IPS-18a (cell line): ENCODE data around the gene POLRMT.
A peak's percentile ranks its signal among the peaks of the same experiment; 100 is the strongest.

Source experiments
- H3K27ac ChIP-seq: one replicate; pipeline ENCODE4 v1.5.1; 2013; ENCODE audit warnings: low read length
- H3K27me3 ChIP-seq: one replicate; pipeline ENCODE4 v1.6.1; 2013; ENCODE audit warnings: mild to moderate bottlenecking, low read length; ENCODE audit not compliant: control insufficient read depth, insufficient read depth
- H3K36me3 ChIP-seq: one replicate; pipeline ENCODE4 v1.6.1; 2013; ENCODE audit warnings: low read depth, low read length; ENCODE audit not compliant: control insufficient read depth
- H3K4me1 ChIP-seq: one replicate; pipeline ENCODE4 v1.6.1; 2013; ENCODE audit warnings: low read depth, low read length; ENCODE audit not compliant: control insufficient read depth
- H3K4me3 ChIP-seq: one replicate; pipeline ENCODE4 v1.5.1; 2013; ENCODE audit warnings: low read length
- H3K9ac ChIP-seq: one replicate; pipeline ENCODE4 v1.6.1; 2013; ENCODE audit warnings: mild to moderate bottlenecking, low read length, moderate library complexity
- H3K9me3 ChIP-seq: one replicate; pipeline ENCODE4 v1.6.1; 2013; ENCODE audit warnings: low read depth, low read length; ENCODE audit not compliant: control insufficient read depth

The POLRMT gene

GRCh38 chr19:633068-633785, at the start of gene POLRMT:
Gene POLRMT (minus strand): TSS chr19:633537. CDS start chr19:633512, 25 bp downstream.
- peaks cover 9% of the 10 kb centered on the region for H3K36me3 ChIP-seq

GRCh38 chr19:682678-683320, 49.5 kb upstream of the POLRMT start:
- no peaks in the 10 kb centered on the region for H3K9me3 ChIP-seq
- peaks cover 4% of the 10 kb centered on the region for H3K27me3 ChIP-seq
- H3K4me1 ChIP-seq = no peaks in the 10 kb centered on the region
- no peaks in the 10 kb centered on the region for H3K36me3 ChIP-seq
- no peak overlapping the region for H3K9ac ChIP-seq
- no peak overlapping the region for H3K27ac ChIP-seq
- no peak overlapping the region for H3K4me3 ChIP-seq

More at GRCh38 chr19:633068-633785, at the start of gene POLRMT:
- H3K4me1 ChIP-seq = peaks cover 3% of the 10 kb centered on the region
- peak within 1 kb of the TSS; percentile 96 for H3K4me3 ChIP-seq
- no peaks in the 10 kb centered on the region for H3K9me3 ChIP-seq
- peak within 1 kb of the TSS; percentile 20 for H3K27ac ChIP-seq
- H3K27me3 ChIP-seq = peaks cover 10% of the 10 kb centered on the region
- peak within 1 kb of the TSS; percentile 86 for H3K9ac ChIP-seq

- peak overlapping the region; percentile 82 for H3K4me3 ChIP-seq
- H3K27me3 ChIP-seq = peaks cover 15% of the 10 kb centered on the region
- H3K36me3 ChIP-seq = no peaks in the 10 kb centered on the region
- H3K9me3 ChIP-seq = no peaks in the 10 kb centered on the region
- no peaks in the 10 kb centered on the region for H3K4me1 ChIP-seq
- H3K9ac ChIP-seq = peak overlapping the region; percentile 61
- no peak overlapping the region for H3K27ac ChIP-seq
These were observed 48.0 kb upstream of the POLRMT start for GRCh38 chr19:681029-682019.

GRCh38 chr19:680287-681028, 47.1 kb upstream of the POLRMT start:
- peak overlapping the region; percentile 82 for H3K4me3 ChIP-seq
- H3K9me3 ChIP-seq = no peaks in the 10 kb centered on the region
- H3K27ac ChIP-seq = no peak overlapping the region
- peak overlapping the region; percentile 61 for H3K9ac ChIP-seq
- no peaks in the 10 kb centered on the region for H3K36me3 ChIP-seq
- H3K27me3 ChIP-seq = peaks cover 21% of the 10 kb centered on the region
- H3K4me1 ChIP-seq = no peaks in the 10 kb centered on the region

GRCh38 chr19:679418-680286, 46.3 kb upstream of the POLRMT start:
- no peak overlapping the region for H3K9ac ChIP-seq
- H3K27ac ChIP-seq = no peak overlapping the region
- H3K27me3 ChIP-seq = peaks cover 26% of the 10 kb centered on the region
- H3K4me3 ChIP-seq = peak overlapping the region; percentile 49
- no peaks in the 10 kb centered on the region for H3K4me1 ChIP-seq
- H3K9me3 ChIP-seq = no peaks in the 10 kb centered on the region
- no peaks in the 10 kb centered on the region for H3K36me3 ChIP-seq

- Histone ChIP-seq H3K27me3 (peaks cover 26% of the 10 kb centered on the region), H3K4me1 (no peaks in the 10 kb centered on the region), H3K27ac (no peak overlapping the region), H3K36me3 (no peaks in the 10 kb centered on the region), H3K9ac (no peak overlapping the region), H3K9me3 (no peaks in the 10 kb centered on the region), H3K4me3 (peak overlapping the region; percentile 49)
These were observed 45.6 kb upstream of the POLRMT start for GRCh38 chr19:678791-679388.

- H3K4me1 ChIP-seq = no peaks in the 10 kb centered on the region
- H3K9me3 ChIP-seq = no peaks in the 10 kb centered on the region
- no peaks in the 10 kb centered on the region for H3K36me3 ChIP-seq
- H3K4me3 ChIP-seq = no peak overlapping the region
- no peak overlapping the region for H3K27ac ChIP-seq
- no peak overlapping the region for H3K9ac ChIP-seq
- H3K27me3 ChIP-seq = peaks cover 26% of the 10 kb centered on the region
These were observed 44.5 kb upstream of the POLRMT start for GRCh38 chr19:677601-678436.

GRCh38 chr19:677201-677600, 43.9 kb upstream of the POLRMT start:
- Histone ChIP-seq H3K27me3 (peaks cover 26% of the 10 kb centered on the region), H3K9ac (no peak overlapping the region), H3K9me3 (no peaks in the 10 kb centered on the region), H3K4me3 (no peak overlapping the region), H3K4me1 (no peaks in the 10 kb centered on the region), H3K27ac (no peak overlapping the region), H3K36me3 (no peaks in the 10 kb centered on the region)

GRCh38 chr19:676339-677105, 43.2 kb upstream of the POLRMT start, which contains the start of gene FSTL3:
Gene FSTL3 (plus strand): TSS chr19:676392. CDS start chr19:676424, 32 bp downstream.
- Histone ChIP-seq H3K4me3 (no peak within 1 kb of the TSS), H3K9me3 (no peaks in the 10 kb centered on the region), H3K4me1 (no peaks in the 10 kb centered on the region), H3K27me3 (peaks cover 26% of the 10 kb centered on the region), H3K9ac (no peak within 1 kb of the TSS), H3K27ac (no peak within 1 kb of the TSS), H3K36me3 (no peaks in the 10 kb centered on the region)
